ENCODE measurements around the gene TOMM7.
"Not testable (repeated sequence)": the region's sequence is repeated elsewhere in the genome, so short reads cannot be mapped to it uniquely, and the experiment has no call there.

Gene TOMM7

DNA sequence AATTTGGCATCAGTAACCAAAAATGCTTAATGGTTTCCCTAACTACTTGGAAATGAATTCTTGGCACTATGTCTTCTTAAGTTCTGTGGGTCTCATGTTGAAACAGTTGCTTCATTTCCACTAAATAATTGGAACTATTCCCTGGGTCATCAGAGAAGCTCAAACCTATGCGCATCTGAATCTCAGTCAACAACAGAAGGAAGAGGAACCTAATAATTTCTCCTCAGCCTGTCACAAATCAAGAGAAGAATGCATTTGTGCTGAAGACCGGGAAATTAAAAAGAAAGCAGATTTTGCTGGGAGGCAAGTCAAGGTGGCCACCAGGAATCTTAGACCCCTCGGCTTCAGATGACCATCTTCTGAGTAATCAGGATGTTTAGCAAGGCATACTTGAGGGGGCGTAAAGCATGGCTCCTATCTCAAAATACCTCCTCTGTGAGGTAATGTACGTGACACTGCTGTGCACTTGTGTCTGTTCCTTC lies 41.4 kb downstream of the TOMM7 start:
- no peak for DNase-seq

DNA sequence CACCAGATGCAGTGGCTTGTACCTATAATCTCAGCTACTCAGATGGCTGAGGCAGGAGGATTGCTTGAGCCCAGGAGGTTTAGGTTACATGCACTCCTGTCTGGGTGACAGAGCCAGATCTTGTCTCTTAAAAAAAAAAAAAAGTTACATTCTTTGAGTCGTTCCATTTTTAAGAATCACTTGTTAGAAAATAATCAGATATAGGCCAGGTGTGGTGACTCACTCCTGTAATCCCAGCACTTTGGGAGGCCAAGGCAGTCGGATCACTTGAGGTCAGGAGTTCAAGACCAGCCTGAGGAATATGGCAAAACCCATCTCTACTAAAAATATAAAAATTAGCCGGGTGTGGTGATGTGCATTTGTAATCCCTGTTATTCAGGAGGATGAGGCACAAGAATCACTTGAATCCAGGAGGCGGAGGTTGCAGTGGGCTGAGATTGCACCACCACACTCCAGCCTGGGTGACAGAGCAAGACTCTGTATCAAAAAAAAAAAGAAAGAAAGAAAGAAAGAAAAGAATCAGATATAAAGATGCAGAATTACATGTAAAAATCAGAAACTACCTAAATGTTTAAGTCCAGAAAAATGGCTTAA lies 42.8 kb downstream of the TOMM7 start:
- not testable (repeated sequence) for DNase-seq

DNA sequence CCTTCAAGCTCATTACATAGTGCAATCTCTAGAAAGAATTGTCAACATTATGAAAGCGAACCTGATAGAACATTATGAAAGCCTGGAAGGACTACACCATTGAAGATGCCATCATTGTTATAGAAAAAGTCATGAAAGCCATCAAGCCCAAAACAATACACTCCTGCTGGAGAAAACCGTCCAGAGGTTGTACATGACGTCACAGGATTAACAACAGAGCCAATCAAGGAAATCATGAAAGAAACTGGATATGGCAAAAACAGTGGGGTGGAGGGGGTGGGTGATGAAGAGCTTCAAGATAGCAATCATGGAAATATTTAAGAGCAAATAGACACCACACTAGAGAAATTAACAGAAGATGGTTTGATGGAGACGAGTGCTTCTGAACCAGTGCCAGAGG lies 45.7 kb downstream of the TOMM7 start:
- DNase-seq, result no peak

DNA sequence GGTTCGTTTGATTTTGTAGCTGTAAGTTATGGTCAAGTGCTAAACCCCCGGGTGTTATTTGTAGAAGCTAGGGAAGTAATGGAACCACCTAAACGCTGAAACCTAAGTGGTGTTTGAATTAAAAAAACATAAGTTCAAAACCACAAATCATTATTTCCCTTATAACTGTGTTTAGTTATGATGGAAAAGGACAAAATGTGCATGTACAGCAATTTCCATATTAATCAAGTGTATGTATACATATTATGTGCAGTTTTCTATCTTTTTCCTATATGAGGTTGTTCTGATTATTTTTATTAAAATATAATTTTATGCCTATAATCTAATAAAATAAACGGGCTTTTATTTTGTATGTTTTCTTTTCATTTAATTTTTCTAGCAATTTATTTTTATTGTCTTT lies 49.8 kb downstream of the TOMM7 start:
- no peak for DNase-seq

DNA sequence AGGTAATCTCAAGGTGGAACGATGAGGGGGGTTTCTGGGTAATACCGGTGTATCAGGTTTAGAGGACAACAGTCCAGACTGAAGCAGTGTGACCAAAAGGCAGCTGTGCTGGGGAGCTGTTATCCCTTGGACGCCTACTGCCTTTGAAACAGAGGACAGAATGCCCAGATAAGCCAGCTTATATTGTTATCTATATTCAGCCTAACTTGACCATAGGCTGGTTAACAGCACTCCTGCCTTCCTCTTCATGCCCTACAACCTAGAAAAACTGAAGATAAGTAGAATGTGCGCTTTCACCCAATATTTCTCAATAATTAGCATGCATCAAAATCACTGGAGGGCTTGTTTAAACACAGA lies 50.8 kb downstream of the TOMM7 start:
- no peak for DNase-seq

DNA sequence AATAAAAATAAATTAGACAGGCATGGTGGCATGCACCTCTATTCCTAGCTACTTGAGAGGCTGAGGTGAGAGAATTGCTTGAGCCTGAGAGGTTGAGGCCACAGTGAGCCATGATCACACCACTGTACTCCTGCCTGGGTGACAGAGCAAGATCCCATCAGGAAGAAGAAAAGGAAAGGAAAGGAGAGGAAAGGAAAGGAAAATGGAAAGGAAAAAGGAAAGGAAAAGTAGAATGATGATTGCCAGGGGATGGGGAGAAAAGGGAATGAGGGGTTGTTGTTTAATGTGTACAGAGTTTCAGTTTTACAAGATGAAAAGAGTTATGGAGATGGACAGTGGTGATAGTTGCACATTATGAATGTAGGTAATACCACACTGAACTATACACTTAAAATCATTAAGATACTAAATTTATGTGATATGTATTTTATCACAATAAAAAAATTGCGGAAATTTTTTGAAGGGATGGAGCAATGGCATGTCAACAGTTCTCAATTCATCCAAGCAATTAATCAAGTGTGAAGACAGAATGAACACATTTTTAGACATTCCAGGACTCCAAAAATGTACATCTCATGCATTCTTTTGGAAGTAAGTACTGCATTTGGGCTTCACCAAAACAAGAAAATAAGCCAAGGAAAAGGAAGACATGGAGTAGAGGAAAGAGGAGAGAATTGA lies 51.3 kb downstream of the TOMM7 start:
- DNase-seq, result no peak

DNA sequence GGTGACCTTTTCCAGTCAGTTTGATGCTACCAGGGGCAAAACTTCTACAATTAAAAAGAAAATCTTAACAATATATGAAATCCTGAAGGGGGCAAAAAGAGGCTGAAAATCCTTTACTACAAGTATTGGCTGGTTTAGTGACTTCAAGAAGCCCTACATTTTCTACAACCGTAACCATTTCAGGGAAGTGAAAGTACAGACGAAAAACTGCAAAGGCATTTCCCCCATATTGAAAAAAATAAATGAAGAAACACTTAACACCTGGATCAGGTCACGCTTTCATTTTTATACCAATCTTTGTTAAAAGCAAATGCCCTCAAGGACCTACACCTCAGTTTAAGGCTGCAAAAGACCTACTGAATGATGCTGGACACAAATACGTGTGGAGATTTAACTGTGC lies 57.0 kb downstream of the TOMM7 start:
- no peak for DNase-seq
